HG03520 (cell line): ENCODE results near the gene GNAI1.
"Not testable (repeated sequence)": the region's sequence is repeated elsewhere in the genome, so short reads cannot be mapped to it uniquely, and the experiment has no call there.

Source experiments
- ATAC-seq: cut with Tn5 transposase; IDR thresholded peaks from one replicate; pipeline ENCODE4 v1.9.1; 2021; ENCODE audit warnings: mild to moderate bottlenecking, moderate library complexity; ENCODE audit not compliant: unreplicated experiment

GNAI1 gene

DNA sequence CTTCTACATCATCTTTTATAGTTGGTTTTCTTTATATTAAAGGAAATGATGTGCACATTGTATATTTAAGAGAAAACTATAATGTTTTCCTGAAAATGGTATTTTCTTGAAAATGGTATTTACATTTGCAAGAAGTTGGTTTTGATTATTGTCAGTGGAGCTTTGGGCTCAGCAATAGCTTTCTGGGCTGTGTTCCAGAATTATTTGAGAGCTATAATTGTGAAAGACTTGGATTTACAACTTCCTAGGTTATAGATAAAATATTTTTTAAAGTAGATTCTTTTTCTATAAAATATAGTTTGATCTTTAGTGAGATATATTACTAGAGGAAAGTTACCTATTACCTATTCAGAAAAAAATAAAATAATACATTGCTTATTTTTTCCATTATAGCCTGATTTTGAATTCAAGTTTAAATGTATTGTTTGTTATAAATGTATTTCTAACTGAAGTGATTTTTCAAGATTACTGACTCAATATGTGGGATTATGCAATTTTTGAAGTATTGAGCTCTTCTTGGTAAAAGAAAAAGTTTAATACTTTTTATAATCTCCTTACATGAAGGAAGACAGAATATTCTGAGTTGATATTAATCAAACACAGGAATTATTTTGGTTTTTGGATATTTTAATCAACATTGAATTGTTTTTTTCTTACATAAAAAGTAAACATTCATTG lies 20.2 kb downstream of the GNAI1 start:
- no peak for ATAC-seq

DNA sequence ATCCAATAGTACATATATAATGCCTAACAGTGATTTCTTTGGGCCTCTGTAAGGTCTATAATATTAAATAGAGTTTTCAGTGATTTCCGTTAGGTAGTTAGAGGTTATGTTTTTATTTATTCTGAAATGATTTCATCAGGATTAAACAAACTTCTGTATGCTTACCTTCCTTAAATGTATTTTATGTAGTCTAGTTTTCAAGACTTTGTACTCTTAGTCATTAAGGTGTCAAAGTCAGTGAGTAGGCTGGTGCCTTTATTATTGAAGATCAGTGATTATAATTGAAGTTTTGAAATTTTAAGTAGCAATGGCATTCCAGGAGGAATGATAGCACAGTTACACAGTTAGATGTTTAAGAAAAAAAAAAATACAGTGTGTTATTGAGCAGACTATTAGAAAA lies 20.7 kb downstream of the GNAI1 start:
- ATAC-seq: no peak

DNA sequence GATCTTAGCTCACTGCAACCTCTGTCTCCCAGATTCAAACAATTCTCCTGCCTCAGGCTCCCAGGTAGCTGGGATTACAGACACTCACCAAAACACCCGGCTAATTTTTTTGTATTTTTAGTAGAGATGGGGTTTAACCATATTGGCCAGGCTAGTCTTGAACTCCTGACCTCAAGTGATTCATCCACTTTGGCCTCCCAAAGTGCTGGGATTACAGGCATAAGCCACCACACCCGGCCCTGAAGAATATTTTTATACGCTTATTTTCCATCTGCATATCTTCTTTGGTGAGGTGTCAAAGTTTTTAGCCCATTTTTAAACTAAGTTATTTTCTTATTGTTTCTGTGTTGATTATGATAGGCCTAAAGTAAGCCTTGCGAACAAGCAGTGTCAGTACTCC lies 23.1 kb downstream of the GNAI1 start:
- not testable (repeated sequence) for ATAC-seq

DNA sequence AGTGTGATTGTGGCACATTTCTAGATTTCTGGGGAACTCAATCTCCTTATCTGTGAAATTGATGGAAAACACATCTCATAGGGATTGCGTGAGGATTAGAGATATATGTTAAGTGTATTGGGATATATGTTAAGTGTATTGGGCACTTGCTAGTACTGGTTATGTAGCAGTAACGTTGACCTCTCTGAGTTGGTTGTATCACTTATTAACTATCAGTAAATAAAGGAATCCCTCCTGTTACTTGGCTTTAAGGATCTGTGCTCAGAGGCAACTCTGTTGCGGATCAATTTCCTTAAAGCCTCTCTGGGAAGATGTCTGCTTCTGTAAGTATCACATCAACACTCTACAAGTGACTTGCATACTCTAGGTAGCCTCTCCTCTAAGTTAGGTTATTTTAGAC lies 25.2 kb downstream of the GNAI1 start:
- no peak for ATAC-seq

DNA sequence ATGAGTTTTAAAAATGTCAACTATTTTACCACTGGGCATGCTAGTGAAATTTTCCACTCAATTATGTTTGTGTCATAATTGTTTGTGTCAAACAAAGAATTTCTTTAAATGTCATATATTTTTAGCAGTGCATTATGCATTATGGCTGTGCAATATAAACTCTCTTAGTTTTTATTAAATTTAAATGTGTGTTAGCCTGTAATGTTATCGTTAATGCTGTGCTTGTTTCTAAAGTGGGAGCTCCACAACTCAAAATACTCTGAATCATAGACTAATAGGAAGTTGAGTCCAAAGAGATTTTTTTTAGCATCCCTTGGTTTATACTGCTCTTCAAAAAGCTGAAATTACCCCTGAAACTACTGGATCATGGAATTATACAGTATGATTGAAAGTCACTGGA lies 26.8 kb downstream of the GNAI1 start:
- ATAC-seq: no peak

DNA sequence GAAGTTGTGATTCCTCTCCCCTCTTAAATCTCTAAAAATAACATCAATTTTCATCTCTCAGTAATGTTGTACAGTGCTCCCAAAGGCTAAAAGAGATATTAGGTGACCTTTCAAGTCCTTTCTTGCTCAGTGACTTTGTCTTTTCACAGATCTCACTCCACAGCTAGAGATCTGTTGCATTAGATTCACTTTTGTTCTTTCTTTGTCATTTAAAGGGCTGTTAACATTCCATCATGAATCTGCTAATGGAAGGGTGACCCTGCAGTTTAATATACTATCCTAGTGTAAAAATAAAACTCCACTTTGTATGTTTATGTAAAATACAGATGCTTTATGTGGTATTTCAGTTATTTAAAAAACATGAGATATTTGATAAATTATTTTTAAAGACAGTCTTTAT lies 30.5 kb downstream of the GNAI1 start:
- ATAC-seq: no peak

DNA sequence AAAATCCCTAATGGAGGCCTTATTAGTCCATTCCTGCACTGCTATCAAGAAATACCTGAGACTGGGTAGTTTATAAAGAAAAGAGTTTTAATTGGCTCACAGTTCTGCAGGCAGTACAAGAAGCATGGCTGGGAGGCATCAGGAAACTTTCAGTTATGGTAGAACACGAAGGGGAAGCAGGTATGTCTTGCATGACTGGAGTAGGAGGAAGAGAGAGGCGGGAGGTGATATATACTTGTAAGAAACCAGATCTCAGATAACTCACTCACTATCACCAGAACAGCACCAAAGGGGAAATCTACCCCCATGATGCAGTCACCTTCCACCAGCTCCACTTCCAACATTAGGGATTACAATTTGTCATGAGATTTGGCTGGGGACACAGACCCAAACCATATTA lies 35.8 kb downstream of the GNAI1 start:
- ATAC-seq: no peak

DNA sequence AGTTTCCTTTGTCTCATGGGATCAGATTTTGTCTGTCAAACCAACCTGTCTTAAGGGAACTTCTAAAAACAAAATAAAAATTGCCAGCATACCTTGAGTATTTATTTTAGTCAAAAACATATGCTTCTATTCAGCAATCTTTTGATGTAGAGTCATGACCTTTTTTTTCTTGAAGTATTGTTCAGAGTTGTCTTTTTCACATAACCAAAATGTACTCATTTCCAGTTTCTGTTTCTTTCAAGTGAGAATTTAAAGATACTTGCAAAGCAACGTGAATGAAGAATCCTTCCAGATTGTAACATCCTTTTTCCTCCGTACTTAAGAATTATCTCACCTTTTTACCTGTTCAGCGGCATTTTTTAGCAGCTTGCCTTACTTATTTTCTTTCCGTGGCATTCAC lies 37.8 kb downstream of the GNAI1 start:
- no peak for ATAC-seq

DNA sequence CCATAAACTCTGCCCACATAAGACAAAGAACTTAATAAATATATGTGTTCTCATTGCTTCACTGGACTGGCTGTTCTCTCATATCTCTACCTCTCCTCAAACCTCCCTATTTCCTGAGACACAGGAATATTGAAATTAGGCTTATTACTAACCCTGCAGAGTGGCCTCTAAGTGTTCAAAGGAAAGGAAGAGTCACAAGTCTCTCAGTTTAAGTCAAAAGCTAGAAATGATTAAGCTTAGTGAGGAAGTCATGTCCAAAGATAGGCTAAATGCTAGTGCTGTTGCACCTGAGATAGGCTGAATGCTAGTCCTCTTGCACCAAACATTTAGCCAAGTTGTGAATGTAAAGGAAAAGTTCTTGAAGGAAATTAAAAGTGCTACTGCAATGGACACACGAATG lies 41.1 kb downstream of the GNAI1 start:
- no peak for ATAC-seq

DNA sequence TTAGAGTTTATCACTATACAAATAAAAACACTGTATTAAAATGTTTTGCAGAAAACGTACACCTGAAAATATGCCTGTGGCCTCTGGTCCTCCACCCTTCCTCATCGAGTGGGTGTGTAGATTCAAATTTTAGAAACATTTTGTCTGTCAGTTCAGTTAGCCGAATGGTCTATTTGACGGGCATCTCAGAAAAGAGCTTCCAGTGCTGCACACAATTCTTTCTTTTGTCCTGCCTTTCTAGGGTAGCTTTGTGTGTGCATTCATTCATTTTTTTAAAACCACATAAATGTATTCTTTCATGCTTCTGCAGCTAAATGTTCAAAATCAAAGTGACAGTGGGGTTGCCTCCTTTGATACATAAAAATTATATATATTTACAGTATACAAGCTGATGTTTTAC lies 46.8 kb downstream of the GNAI1 start:
- ATAC-seq: no peak

DNA sequence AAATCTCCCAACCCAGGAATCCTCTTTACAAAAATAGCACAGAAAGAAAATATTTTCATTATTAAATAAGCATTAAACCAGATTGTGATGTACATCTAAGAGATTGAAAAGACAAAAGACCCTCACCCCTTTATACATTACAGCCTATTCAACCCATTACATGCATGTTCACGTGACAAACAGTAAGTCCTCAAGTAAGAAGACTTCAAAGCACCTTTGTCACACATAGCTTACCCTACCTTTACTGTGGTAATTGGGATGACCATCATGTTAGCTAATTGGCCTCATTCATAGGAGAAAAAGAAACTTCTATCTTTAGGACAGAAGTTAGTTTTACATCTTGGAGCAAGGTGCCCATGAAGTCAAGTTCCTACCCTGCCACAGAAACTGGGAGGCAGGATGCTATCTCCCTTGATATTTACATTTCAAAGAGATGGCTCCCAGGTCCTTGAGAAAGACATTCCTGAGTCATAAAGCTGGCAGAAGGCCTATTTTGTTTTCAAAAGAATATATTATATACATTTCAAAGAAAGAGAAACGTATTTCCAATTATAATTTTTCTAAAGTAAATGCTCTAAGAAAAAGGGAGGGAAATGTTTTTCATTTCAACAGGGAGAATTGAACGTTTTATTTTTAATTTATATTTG lies 48.1 kb downstream of the GNAI1 start:
- no peak for ATAC-seq

DNA sequence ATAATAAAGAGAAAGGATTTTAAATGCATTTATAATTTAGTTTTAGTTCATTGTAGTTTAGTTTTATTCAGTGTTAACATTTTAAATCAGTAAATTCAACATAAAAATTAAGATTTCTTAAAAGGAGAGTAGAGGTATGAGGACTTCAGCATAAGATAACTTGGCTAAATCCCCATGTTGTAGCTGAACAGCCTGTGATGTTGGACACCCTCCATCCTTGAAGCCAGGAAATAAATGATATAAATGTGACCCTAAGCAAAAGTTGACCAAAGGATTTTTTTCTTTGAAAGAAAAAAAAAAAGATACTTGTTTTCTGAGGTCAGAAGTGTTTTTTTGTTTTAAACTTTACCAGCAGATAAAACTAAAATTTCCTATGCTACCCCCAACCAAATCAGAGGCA lies 48.7 kb downstream of the GNAI1 start:
- no peak for ATAC-seq

DNA sequence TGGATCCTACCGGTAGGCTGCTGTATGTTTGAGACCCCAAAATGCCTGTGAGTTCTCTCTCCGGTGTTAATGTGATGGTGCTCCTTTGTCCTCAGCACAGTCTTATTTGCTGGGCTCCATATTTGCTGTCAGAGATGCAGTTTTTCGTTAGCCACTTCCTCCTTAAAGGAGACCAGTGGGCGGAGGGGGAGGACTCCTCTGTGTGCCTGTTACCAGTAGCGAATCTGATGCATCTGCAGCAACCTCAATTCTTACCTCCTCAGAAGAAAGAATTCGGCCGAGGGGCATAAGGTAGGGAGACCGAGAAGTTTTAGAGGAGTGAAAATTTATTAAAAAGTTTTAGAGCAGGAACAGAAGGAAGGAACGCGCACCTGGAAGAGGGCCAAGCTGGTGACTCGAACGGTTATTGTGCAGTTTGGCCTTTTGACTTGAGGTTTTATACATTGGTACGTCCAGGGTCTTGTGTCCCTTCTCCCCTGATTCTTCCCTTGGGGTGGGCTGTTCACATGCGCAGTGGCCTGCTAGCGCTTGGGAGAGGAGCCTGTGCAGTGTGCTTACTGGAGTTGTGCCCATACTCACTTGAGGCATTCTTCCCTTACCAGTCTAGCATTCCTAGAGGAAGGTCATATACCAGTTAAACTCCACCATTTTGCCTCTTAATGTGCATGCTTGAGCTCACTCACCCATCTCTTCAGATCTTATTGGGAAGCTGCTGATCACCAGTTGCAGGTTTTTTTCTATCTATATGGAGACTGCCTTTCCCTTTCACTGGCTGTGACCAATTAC lies 49.5 kb downstream of the GNAI1 start:
- ATAC-seq: no peak

DNA sequence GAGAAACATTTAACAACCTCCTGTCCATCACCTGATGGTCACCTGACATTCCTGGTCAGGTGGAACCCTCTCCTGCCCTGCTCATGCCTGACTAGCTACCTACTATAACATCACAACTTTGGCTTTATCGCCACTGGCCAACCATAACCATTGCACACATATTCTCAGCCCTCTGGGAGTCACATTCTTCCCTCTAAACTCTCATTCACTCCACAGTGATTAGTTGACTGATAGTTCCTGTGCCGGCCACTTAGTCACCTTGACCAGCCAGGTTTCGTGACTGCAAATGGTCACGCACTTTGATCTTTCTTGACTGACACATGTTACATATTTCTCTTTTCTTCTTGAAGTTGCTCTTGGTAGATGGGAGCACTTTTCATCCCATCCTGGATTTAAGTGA lies 50.1 kb downstream of the GNAI1 start:
- no peak for ATAC-seq

DNA sequence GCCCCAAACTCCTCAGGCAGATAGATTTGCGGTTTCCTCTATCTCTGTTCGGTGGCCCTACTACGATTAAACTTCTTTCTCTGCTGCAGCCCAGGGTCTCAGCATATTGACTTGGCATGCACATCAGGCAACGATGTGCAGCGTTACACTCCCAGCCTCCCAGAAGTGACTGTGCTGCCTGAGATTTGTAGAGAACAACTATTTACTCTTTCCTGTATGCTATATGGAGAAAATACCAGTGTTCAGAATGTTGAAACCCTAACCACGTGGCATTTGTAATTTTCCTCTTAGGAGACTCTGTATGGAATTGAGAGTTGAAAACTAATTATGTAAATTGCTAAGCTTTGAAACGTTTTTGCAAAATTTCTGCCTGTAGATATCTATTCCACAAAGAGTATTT lies 50.9 kb downstream of the GNAI1 start:
- ATAC-seq: no peak

DNA sequence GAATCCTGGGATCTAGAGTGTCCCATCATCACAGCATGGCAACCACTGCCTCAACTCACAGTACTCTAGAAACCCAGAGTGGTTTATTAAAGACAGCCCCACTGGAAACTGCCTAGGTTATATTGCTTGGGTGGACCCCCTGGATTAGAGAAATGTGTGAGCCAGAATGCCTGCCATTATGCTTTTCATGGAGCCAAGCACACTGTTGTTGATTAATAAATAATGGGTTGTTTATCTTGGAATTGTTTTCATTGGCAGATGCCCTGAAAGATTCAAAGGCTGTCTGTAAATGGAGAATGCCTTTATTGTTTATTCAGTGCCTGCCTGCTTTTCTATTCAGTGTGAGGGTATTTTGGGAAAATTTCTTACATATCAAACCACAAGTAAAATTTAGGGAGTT lies 52.1 kb downstream of the GNAI1 start:
- no peak for ATAC-seq

DNA sequence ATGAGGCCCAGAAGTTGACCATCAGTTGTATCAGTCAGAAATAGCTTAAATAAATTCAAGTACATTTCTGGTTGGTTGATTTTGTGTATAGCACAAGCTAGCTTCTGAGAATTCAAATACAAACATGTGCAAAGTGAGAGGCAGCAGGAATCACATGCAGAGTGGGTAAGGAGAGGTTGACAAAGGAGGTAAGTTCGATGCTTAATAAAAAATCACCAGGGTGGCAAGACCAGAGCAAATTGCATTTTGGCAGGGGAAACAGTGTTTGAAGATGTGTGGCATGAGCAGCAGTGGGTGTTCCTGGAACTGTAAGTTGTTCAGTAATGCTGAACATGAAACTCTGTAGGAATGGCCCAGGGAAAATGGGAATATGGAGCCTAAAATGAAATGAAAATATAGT lies 52.6 kb downstream of the GNAI1 start:
- ATAC-seq: no peak

DNA sequence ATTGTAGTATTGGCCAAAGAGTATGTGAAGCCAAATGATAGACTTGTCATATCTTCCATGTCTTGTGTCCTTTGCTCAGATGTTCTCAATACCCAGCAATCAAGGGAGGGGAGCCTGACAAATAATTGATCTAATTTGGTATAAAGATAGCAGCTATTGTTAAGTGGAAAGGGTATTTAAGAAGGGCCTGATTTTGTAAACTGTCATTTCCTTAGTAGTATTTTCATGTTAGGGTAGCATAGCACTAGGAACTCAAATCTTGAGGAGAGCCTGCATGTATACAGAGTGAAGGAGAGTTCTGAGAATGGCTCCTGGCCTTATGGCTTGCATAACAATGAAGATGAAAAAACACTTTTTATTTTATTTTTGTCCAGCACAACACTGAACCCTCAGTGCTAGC lies 53.1 kb downstream of the GNAI1 start:
- ATAC-seq: no peak

DNA sequence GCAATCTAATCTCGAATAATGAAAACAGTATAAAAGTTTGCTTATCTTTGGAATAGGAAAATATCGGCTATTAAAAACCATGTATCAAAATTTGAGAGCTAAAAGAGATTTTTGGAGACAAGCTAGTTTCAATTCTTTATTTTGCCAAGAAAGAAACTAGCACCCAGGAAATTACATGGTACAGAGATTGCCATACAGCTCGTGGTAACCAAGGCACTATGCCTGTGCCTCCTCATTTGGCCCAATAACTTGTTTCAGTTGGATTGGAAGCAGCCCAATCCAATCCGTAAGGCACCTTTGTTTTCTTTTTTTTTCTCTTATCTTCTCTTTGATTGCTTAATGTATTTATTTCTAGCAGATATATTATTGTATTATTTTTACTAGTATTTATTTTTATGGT lies 55.0 kb downstream of the GNAI1 start:
- ATAC-seq: no peak

DNA sequence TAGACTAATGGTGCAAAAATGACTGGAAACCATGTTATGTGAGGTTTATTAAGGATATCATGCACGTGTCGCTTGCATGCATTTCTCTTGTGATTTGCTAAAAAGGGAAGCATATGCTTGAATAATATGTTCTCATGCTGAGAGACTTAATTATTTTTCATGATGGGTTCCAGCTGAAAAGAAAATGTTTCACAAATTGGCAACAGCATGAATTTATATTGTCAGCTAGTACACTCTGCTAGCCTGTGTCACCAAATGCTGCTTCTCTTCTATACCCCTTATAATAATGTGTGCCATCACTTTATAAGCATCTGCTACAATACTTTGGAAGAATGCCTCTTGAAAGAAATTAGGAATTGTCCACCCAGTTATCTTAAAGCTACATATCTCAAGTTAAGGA lies 63.0 kb downstream of the GNAI1 start:
- no peak for ATAC-seq

DNA sequence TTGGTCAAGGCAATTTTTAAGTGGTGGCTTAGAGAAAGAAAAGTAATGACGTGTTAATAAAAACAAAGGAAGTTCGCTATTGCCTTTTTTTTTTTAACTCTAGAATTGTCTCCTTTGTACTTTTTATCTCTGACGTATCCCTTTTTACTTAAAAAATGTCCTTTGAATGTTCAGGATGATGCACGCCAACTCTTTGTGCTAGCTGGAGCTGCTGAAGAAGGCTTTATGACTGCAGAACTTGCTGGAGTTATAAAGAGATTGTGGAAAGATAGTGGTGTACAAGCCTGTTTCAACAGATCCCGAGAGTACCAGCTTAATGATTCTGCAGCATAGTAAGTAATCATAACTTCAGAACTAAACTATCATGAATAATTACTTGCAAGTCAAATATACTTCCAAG lies 64.4 kb downstream of the GNAI1 start:
- ATAC-seq: no peak

DNA sequence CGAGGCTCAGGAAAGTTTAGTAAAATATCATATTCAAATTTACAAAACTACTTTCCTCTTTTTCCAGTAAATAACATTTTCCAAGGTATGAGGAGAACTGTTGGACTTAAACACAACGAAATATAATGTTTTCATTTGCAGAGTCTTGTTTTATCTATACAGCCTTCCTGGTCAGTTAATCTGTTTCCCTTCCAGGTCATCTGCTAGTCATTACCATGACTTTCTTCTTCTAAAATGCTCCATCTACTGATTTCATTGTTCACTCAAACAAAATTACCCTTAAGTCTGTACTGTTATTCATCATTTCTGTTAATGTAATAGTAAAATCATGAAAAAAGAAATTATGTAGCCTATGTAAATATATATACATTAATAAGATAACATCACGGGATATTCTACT lies 69.8 kb downstream of the GNAI1 start:
- no peak for ATAC-seq
